Fibroblast of mammary gland (primary cell): ENCODE results near the gene TSPAN5.

Experiments
- DNase-seq: peaks from one replicate; pipeline ENCODE4 v3.0.0-alpha.2; 2010; ENCODE audit warnings: low read depth
- H3K4me3 ChIP-seq: 2 replicates; pipeline ENCODE4 v1.5.1; 2011; ENCODE audit warnings: low read depth, mild to moderate bottlenecking, low read length, moderate library complexity; ENCODE audit not compliant: control insufficient read depth
- CTCF ChIP-seq: conservative IDR thresholded peaks from 2 replicates; pipeline ENCODE4 v1.5.1; 2011; ENCODE audit warnings: low read depth, low read length, inconsistent platforms; ENCODE audit not compliant: control insufficient read depth, insufficient read depth

Gene TSPAN5

GRCh38 chr4:98586291-98586961, 72.0 kb downstream of the TSPAN5 start:
- no peak for TF ChIP-seq CTCF
- DNase-seq = no peak
- H3K4me3 ChIP-seq = no peak overlapping the region

GRCh38 chr4:98585596-98585995, 72.8 kb downstream of the TSPAN5 start:
- TF ChIP-seq CTCF = no peak
- no peak for DNase-seq
- H3K4me3 ChIP-seq = no peak overlapping the region

- TF ChIP-seq CTCF = no peak
- H3K4me3 ChIP-seq = no peak overlapping the region
- peak; percentile 63 for DNase-seq
Observed at GRCh38 chr4:98584265-98584664, 74.1 kb downstream of the TSPAN5 start.

- no peak for TF ChIP-seq CTCF
- H3K4me3 ChIP-seq = no peak overlapping the region
Observed at GRCh38 chr4:98583265-98583664, 75.1 kb downstream of the TSPAN5 start.

GRCh38 chr4:98581126-98581525, 77.3 kb downstream of the TSPAN5 start:
- TF ChIP-seq CTCF = no peak
- no peak overlapping the region for H3K4me3 ChIP-seq
- DNase-seq = no peak

More at GRCh38 chr4:98583265-98583664, 75.1 kb downstream of the TSPAN5 start:
- DNase-seq = no peak

GRCh38 chr4:98577956-98578355, 80.5 kb downstream of the TSPAN5 start:
- peak; percentile 25 for DNase-seq
- H3K4me3 ChIP-seq = no peak overlapping the region
- TF ChIP-seq CTCF = no peak

- TF ChIP-seq CTCF = no peak
- no peak for DNase-seq
- H3K4me3 ChIP-seq = no peak overlapping the region
Observed at GRCh38 chr4:98574816-98575215, 83.6 kb downstream of the TSPAN5 start.
